GM10266 (cell line): ENCODE measurements around the gene SPON2.

Experiments
- DNase-seq: peaks from one replicate; pipeline ENCODE4 v3.0.0; 2012; ENCODE audit errors: extremely low spot score
- CTCF ChIP-seq: IDR thresholded peaks from 2 replicates; pipeline ENCODE4 v1.5.1; 2012; ENCODE audit warnings: mild to moderate bottlenecking, low read depth; ENCODE audit not compliant: control insufficient read depth, insufficient read depth; ENCODE audit errors: missing control alignments

Gene SPON2

GRCh38 chr4:1191621-1192020 is 19.2 kb upstream of the SPON2 start:
- no peak for DNase-seq
- no peak for TF ChIP-seq CTCF

- TF ChIP-seq CTCF, result no peak
Measured at GRCh38 chr4:1187182-1187581, 14.8 kb upstream of the SPON2 start.

GRCh38 chr4:1183985-1184773 is 11.8 kb upstream of the SPON2 start:
- DNase-seq, result peak; percentile 71
- TF ChIP-seq CTCF, result no peak

More at GRCh38 chr4:1187182-1187581, 14.8 kb upstream of the SPON2 start:
- peak; percentile 17 for DNase-seq

GRCh38 chr4:1182313-1182712 is 9.9 kb upstream of the SPON2 start:
- no peak for DNase-seq

GRCh38 chr4:1180663-1181062 is 8.3 kb upstream of the SPON2 start:
- no peak for TF ChIP-seq CTCF
- no peak for DNase-seq

More at GRCh38 chr4:1182313-1182712, 9.9 kb upstream of the SPON2 start:
- no peak for TF ChIP-seq CTCF

- TF ChIP-seq CTCF, result no peak
- DNase-seq, result no peak
Measured at GRCh38 chr4:1179976-1180375, 7.6 kb upstream of the SPON2 start.

- DNase-seq, result no peak
- no peak for TF ChIP-seq CTCF
Measured at GRCh38 chr4:1179089-1179441, 6.7 kb upstream of the SPON2 start.
